ENCODE measurements around the gene RNF144B. TPM values are rescaled to one million over a fixed set of nuclear protein-coding genes. Genes with fewer than 3 reads are reported as not detected.

Gene RNF144B
- total and polyA plus RNA-seq, 9 of the 15 experiments (the other 6 are each of a cell fraction or from before 2014, with no cell fraction given), result 0.01 TPM; not detected in 8

DNA sequence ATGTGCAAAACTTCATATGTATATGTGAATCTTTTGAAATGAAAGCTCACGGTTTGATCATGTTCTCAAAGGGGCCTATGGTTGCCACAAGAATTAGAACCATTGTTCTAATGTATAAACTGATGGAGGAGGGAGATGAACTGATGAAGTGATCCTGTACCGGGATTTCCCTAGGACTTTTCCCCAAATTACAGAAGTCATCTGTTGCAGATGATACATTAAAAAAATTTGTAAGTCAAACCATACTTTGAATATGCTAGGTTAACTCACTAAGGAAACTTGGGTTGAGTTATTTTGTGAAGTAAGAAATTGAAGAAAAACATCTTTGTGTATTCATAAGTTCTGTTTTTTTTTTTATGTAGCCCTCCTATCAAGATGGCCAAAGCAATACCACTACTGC, 33.9 kb upstream of the RNF144B start:
- DNase-seq (ENCODE audit: extremely low read depth in 1 of 4, low spot score in 3 of 4), result no peak
- intact Hi-C loops (cut with micrococcal nuclease) (no loop called here), in situ Hi-C loops (cut with MboI) (no loop called here)
- Histone ChIP-seq H3K4me2 (ENCODE audit: insufficient read depth, low read length) (no peak overlapping the region), H3K27me3 (ENCODE audit: control insufficient read depth in 2 of 2, insufficient read depth in 2 of 2, low read length in 2 of 2) (0 out of 5 replicates have a peak, but pooled peaks cover 0 to 3% of the 10 kb centered on the region in 2 experiments), H3K36me3 (ENCODE audit: control insufficient read depth, insufficient read depth, low read length) (no peaks in the 10 kb centered on the region), H3K9me1 (ENCODE audit: control insufficient read depth, insufficient read depth, low read length) (no peaks in the 10 kb centered on the region), H3K27ac (ENCODE audit: extremely low read depth, low read depth, low read length) (no peak overlapping the region), H2AFZ (ENCODE audit: low read depth, low read length) (no peak overlapping the region), H4K20me1 (replicated peaks; ENCODE audit: control insufficient read depth, insufficient read depth, low read length) (no peaks in the 10 kb centered on the region), H3K79me2 (ENCODE audit: control insufficient read depth, insufficient read depth, low read length) (no peaks in the 10 kb centered on the region), H3K4me3 (no peak overlapping the region), H3K4me1 (replicated peaks in 1 of 2; ENCODE audit: control insufficient read depth in 2 of 2, insufficient read depth in 2 of 2, low read length in 2 of 2) (no peaks in the 10 kb centered on the region), H3K9ac (ENCODE audit: insufficient read depth in 1 of 2, low read depth in 2 of 2, low read length in 2 of 2) (no peak overlapping the region), H3K9me3 (replicated peaks; ENCODE audit: control insufficient read depth, insufficient read depth, low read depth, low read length) (no peaks in the 10 kb centered on the region)
- CTCF ChIA-PET (ENCODE audit: low intra/inter-chr PET ratio), result no interaction called here
- ATAC-seq, result no peak
- FAIRE-seq, result no peak
- TF ChIP-seq ZNF280B (CRISPR knock-in tag; IDR thresholded peaks at IDR 0.05), result no peak
- TF ChIP-seq NUFIP1 (IDR thresholded peaks at IDR 0.05; ENCODE audit: partially characterized antibody), result no peak
- TF ChIP-seq ESRRA (IDR thresholded peaks at IDR 0.05; ENCODE audit: borderline replicate concordance, low read depth), result no peak
- TF ChIP-seq SRSF1 (IDR thresholded peaks at IDR 0.05; ENCODE audit: low read depth, low read length), result no peak
- no peak for TF ChIP-seq CCNT2 (IDR thresholded peaks at IDR 0.05; ENCODE audit: borderline replicate concordance, extremely low read depth, insufficient read length, low read depth, low read length)
- no peak for TF ChIP-seq HDAC8 (tag; IDR thresholded peaks at IDR 0.05)
- TF ChIP-seq ZBTB7A (IDR thresholded peaks at IDR 0.05; ENCODE audit: borderline replicate concordance, control insufficient read depth, low read depth, low read length), result no peak
- TF ChIP-seq PHF20 (IDR thresholded peaks at IDR 0.05; ENCODE audit: partially characterized antibody), result no peak
- no peak for TF ChIP-seq MTA1 (IDR thresholded peaks at IDR 0.05; ENCODE audit: borderline replicate concordance)
- TF ChIP-seq MYBL2 (IDR thresholded peaks at IDR 0.05; ENCODE audit: low read depth), result no peak
- no peak for TF ChIP-seq MYBL2 (CRISPR knock-in tag; IDR thresholded peaks at IDR 0.05; ENCODE audit: borderline replicate concordance)
- TF ChIP-seq HNRNPUL1 (IDR thresholded peaks at IDR 0.05; ENCODE audit: low read length), result no peak
- 0% methylated on average over 2 of the region's 2 CpGs for WGBS (ENCODE audit: insufficient coverage, low coverage, missing lambda C conversion rate)
- BruUV-seq (replicated peaks), result no TSS peak
- POLR2A ChIA-PET, result no interaction called here

Data from K562 (cell line).